ENCODE data around the gene GREM2. TPM values are rescaled to one million over a fixed set of nuclear protein-coding genes. Genes with fewer than 3 reads are reported as not detected.

The GREM2 gene
- total RNA-seq, 4 donors from 2014 or later = 0.10 to 0.75 (median 0.64) TPM

DNA sequence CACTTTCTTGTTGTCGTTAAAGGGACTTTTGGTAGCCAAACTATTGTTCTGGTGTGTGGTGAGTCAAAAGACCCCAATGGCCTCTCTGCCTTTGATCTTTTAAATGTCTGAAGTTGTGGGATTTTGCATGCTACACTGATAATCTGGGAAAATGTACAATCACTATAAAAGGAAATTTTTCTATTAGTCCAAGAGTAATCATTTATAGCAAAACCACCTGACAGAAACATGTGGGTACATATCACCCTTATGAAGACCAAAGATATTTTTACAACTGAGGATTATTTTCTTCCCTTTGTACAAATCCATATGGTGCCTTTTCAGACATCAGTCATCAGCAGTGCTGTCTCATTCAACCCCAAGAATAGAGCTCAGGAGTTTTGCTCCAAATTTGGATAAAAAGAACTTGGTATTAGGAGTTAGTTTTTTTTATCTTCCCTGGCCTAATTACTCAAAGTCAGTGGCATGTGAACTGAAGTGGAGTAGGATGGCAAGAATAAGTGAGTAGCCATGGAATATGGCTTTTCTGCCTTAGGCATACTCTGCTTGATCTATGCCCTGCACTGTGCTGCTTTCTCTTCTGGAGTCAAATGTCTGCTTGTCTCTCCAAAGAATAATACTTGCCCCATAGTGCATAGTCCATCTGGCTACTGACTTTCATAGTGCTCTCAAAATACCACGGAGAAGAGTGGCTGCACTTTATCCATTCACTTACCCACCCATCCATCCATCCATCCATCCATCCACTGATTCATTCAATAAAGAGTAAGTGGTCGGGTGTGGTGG lies 13.5 kb downstream of the GREM2 start:
- no peaks in the 10 kb centered on the region for H3K9me3 ChIP-seq
- H3K4me1 ChIP-seq = no peaks in the 10 kb centered on the region
- in situ Hi-C loops (cut with MboI; ENCODE audit: low sequenced_read_pairs in 4 of 4) = no loop called here
- intact Hi-C loops (cut with DNase I; ENCODE audit: low total_unique reads) = no loop called here
- ATAC-seq (no peak), DNase-seq (no peak)
- no peak overlapping the region for H3K4me3 ChIP-seq
- H3K36me3 ChIP-seq = no peaks in the 10 kb centered on the region
- peak overlapping the region in 1 of 4 donors; percentile 70 for H3K27ac ChIP-seq
- TF ChIP-seq, protein P1, sequence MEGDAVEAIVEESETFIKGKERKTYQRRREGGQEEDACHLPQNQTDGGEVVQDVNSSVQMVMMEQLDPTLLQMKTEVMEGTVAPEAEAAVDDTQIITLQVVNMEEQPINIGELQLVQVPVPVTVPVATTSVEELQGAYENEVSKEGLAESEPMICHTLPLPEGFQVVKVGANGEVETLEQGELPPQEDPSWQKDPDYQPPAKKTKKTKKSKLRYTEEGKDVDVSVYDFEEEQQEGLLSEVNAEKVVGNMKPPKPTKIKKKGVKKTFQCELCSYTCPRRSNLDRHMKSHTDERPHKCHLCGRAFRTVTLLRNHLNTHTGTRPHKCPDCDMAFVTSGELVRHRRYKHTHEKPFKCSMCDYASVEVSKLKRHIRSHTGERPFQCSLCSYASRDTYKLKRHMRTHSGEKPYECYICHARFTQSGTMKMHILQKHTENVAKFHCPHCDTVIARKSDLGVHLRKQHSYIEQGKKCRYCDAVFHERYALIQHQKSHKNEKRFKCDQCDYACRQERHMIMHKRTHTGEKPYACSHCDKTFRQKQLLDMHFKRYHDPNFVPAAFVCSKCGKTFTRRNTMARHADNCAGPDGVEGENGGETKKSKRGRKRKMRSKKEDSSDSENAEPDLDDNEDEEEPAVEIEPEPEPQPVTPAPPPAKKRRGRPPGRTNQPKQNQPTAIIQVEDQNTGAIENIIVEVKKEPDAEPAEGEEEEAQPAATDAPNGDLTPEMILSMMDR (IDR thresholded peaks at IDR 0.05 in 4 of 5, conservative IDR thresholded peaks at IDR 0.05 in 1 of 5) = no peak
- no peak for TF ChIP-seq POLR2A (IDR thresholded peaks at IDR 0.05)
- no peaks in the 10 kb centered on the region for H3K27me3 ChIP-seq

DNA sequence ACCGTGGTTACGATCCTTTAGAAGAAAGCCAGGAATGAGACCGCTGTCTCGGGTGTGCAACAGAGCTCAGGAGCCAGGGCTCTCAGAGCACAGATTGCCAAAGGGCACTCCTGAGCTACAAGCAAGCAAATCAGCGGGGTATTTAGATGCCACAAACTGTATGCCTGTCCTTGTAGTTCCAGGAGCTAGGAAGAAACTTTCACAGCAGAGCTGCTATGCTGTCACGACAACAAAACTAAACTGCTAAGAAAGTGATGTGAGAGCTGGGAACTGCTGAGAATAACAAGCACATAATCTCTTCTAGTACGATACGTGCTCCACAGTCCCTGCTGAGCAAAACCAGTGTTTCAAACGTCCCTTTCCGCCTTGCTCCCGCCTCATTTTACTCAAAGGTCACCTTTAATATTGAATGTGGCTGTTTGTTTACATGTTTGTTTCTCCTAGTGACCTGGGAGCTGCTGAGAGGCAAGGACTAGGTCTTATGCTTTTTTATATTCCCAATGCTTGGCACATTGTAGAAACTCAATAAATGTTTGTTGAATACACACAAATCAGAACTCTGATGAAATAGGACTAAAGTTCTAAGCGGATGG lies 14.7 kb downstream of the GREM2 start:
- Histone ChIP-seq H3K4me3 (peak overlapping the region; percentile 5 to 31 (median 16)), H3K27ac (peak overlapping the region in 1 of 4 donors; percentile 70), H3K27me3 (no peaks in the 10 kb centered on the region), H3K9me3 (no peaks in the 10 kb centered on the region), H3K4me1 (no peaks in the 10 kb centered on the region), H3K36me3 (no peaks in the 10 kb centered on the region)
- ATAC-seq (peak; percentile 42 to 75), DNase-seq (peak in 1 of 2 donors; percentile 26)
- intact Hi-C loops (cut with DNase I; ENCODE audit: low total_unique reads) = no loop called here
- TF ChIP-seq, protein P1 (IDR thresholded peaks at IDR 0.05 in 4 of 5, conservative IDR thresholded peaks at IDR 0.05 in 1 of 5) = no peak
- in situ Hi-C loops (cut with MboI; ENCODE audit: low sequenced_read_pairs in 4 of 4) = no loop called here

DNA sequence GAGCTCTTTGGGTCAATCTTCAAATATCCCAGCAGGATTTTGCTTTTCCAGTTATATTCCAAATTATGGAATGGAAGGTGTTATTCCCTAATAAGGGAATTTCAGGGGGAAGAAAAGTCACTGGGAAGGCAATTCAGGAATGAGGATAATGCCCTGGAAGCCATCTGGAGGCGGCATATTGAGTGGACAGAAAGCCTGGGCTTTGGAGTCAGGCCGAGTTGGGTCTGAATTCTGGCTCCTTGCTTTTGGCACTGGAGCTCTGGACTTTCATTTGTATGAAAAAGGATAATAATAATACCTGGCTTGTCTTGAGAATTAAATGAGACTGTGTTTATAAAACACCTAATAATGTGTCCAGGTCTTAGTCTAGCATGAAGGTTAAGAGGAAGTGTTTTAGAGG lies 16.5 kb downstream of the GREM2 start:
- TF ChIP-seq, protein P1 (IDR thresholded peaks at IDR 0.05 in 4 of 5, conservative IDR thresholded peaks at IDR 0.05 in 1 of 5) = no peak
- no peak for TF ChIP-seq POLR2A (IDR thresholded peaks at IDR 0.05)
- Histone ChIP-seq H3K27me3 (no peaks in the 10 kb centered on the region), H3K9me3 (no peaks in the 10 kb centered on the region), H3K4me3 (no peak overlapping the region), H3K4me1 (no peaks in the 10 kb centered on the region), H3K36me3 (no peaks in the 10 kb centered on the region), H3K27ac (no peak overlapping the region)
- DNase-seq = no peak
- in situ Hi-C loops (cut with MboI; ENCODE audit: low sequenced_read_pairs in 4 of 4) = no loop called here
- intact Hi-C loops (cut with DNase I; ENCODE audit: low total_unique reads) = no loop called here
- ATAC-seq = no peak

DNA sequence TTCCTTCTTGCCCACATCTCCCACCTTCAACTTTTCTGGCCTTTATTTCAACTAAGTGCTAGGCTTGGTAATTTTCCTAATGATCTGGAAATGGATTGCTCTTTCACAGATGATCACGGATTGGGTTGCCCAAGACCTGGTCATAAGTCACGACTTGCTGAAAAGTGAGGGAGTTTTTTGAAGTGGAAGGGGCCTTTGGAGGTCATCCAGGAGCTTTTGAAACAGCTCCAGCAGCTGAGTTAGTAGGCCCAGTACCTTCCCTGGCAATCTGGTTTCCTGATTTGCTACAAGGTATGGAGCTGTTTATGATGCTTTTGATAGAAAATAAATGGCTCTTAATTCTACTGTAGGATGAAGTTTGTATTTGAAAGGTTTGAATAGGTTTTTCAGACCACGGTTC lies 20.4 kb downstream of the GREM2 start:
- DNase-seq (no peak), ATAC-seq (no peak)
- intact Hi-C loops (cut with DNase I; ENCODE audit: low total_unique reads) = no loop called here
- no peaks in the 10 kb centered on the region for H3K9me3 ChIP-seq
- no peak overlapping the region for H3K4me3 ChIP-seq
- no peaks in the 10 kb centered on the region for H3K36me3 ChIP-seq
- TF ChIP-seq, protein P1 (IDR thresholded peaks at IDR 0.05 in 4 of 5, conservative IDR thresholded peaks at IDR 0.05 in 1 of 5) = no peak
- TF ChIP-seq POLR2A (IDR thresholded peaks at IDR 0.05) = no peak
- no peaks in the 10 kb centered on the region for H3K4me1 ChIP-seq
- no peak overlapping the region for H3K27ac ChIP-seq
- H3K27me3 ChIP-seq = no peaks in the 10 kb centered on the region
- in situ Hi-C loops (cut with MboI; ENCODE audit: low sequenced_read_pairs in 4 of 4) = no loop called here
